GM12873 (cell line): ENCODE measurements around the gene CCDC169.

Experiments used
- CTCF ChIP-seq: IDR thresholded peaks from 2 replicates; pipeline ENCODE4 v1.5.1; 2012; ENCODE audit warnings: low read depth, mild to moderate bottlenecking, moderate library complexity, low read length, control low read depth; ENCODE audit not compliant: insufficient read depth; ENCODE audit errors: missing control alignments

Gene CCDC169

GRCh38 chr13:36192166-36192565 is 105.4 kb downstream of the CCDC169 start:
- no peak for TF ChIP-seq CTCF

GRCh38 chr13:36190771-36191170 is 106.8 kb downstream of the CCDC169 start:
- TF ChIP-seq CTCF: no peak

- TF ChIP-seq CTCF: no peak
Observed at GRCh38 chr13:36188441-36188840, 109.2 kb downstream of the CCDC169 start.

GRCh38 chr13:36183901-36184300 is 113.7 kb downstream of the CCDC169 start:
- TF ChIP-seq CTCF: no peak
